ENCODE results near the gene C1GALT1.

- TF ChIP-seq CTCF (IDR thresholded peaks at IDR 0.05; ENCODE audit: insufficient read depth, low read length) (peak; percentile 30), POLR2AphosphoS5 (IDR thresholded peaks at IDR 0.05; ENCODE audit: low read depth) (peak; percentile 83)
These were observed at the start of gene C1GALT1 for GRCh38 chr7:7182156-7183060.
